Upper lobe of left lung (tissue), 6 donors: Measurements from ENCODE around the gene STK10. TPM values are rescaled to one million over a fixed set of nuclear protein-coding genes. Genes with fewer than 3 reads are reported as not detected.

Experiments
- ATAC-seq, 2 donors: fragments of 200-7000 bp; cut with Tn5 transposase; one replicate each; pipeline ENCODE4 v1.9.1; 2022; ENCODE audit warnings: mild to moderate bottlenecking in 2 of 2, moderate library complexity in 2 of 2; ENCODE audit not compliant: low FRiP score in 2 of 2
- DNase-seq, 2 donors: peaks; one replicate each; pipeline ENCODE4 v3.0.0-alpha.2; 2019 to 2020
- H3K27ac ChIP-seq, 4 donors: fragments of 200-600 bp; sonication (generic); one replicate each; pipeline ENCODE4 v1.5.1; 2016 to 2019
- H3K27me3 ChIP-seq, 4 donors: fragments of 200-600 bp; sonication (generic); one replicate each; pipeline ENCODE4 v1.5.1; 2017 to 2019
- H3K36me3 ChIP-seq, 4 donors: fragments of 200-600 bp; sonication (generic); one replicate each; pipeline ENCODE4 v1.5.1; 2016 to 2019
- H3K4me1 ChIP-seq, 4 donors: fragments of 200-600 bp; sonication (generic); one replicate each; pipeline ENCODE4 v1.5.1; 2018 to 2019
- H3K4me3 ChIP-seq, 4 donors: fragments of 200-600 bp; sonication (generic); one replicate each; pipeline ENCODE4 v1.5.1; 2017 to 2019; ENCODE audit warnings: mild to moderate bottlenecking in 2 of 4, moderate library complexity in 1 of 4
- H3K9me3 ChIP-seq, 4 donors: fragments of 200-600 bp; sonication (generic); one replicate each; pipeline ENCODE4 v1.5.1; 2018 to 2019
- CTCF ChIP-seq, 6 experiments: fragments of 450-650 bp in 4 of 6; fragments of 200-600 bp in 2 of 6; sonication (generic) in 2 of 6; IDR thresholded peaks; one replicate each; pipeline ENCODE4 v1.5.1; 2016 to 2019; ENCODE audit warnings: antibody characterized with exemption in 6 of 6
- EP300 ChIP-seq, 4 donors: sonication (generic); formaldehyde crosslinking; IDR thresholded peaks; one replicate each; pipeline ENCODE4 v1.5.1; 2017; ENCODE audit warnings: antibody characterized with exemption in 4 of 4, control low read depth in 2 of 4
- POLR2A ChIP-seq, 4 donors: fragments of 450-650 bp; IDR thresholded peaks; one replicate each; pipeline ENCODE4 v1.5.1; 2016 to 2017; ENCODE audit warnings: antibody characterized with exemption in 4 of 4, mild to moderate bottlenecking in 2 of 4
- POLR2AphosphoS5 ChIP-seq, 2 donors: sonication (generic); formaldehyde crosslinking; IDR thresholded peaks; one replicate each; pipeline ENCODE4 v1.5.1; 2017; ENCODE audit warnings: antibody characterized with exemption in 2 of 2
- WGBS, 2 donors: methylation state at CpG; one replicate each; pipeline ENCODE4 v1.1.5; 2017 to 2018; 5-methylcytosine and 5-hydroxymethylcytosine counted together
- total RNA-seq, 6 donors: library from RNA; depleted of rRNA in 4 of 6; stranded (reverse); fragments of >200 nt in 4 of 6; gene quantifications; one replicate each; pipeline versions ENCODE4 v1.1.0 to v1.2.1, GENCODE V29; 2016 to 2021
- donor health status: DM: no; HTN: no; CAD: no; lungs with moderate emphysema.
- donor health status: DM: no; HTN: yes; CAD: no; lungs with severe emphysema.

STK10 gene
- total RNA-seq, 6 donors from 2014 or later, result 50.6 to 170 (median 60.5) TPM

- Histone ChIP-seq H3K4me3 (no peak overlapping the region), H3K4me1 (peaks cover 0 to 18% (median 11%) of the 10 kb centered on the region in 4 donors), H3K36me3 (peaks cover 0 to 69% (median 30%) of the 10 kb centered on the region in 4 donors), H3K9me3 (no peaks in the 10 kb centered on the region), H3K27ac (no peak overlapping the region), H3K27me3 (no peaks in the 10 kb centered on the region)
- 71 to 83% methylated on average over 4 of the region's 4 CpGs for WGBS, 2 donors
- DNase-seq (no peak), ATAC-seq (no peak)
- TF ChIP-seq EP300 (IDR thresholded peaks at IDR 0.05) (no peak), CTCF (IDR thresholded peaks at IDR 0.05) (no peak), POLR2AphosphoS5 (IDR thresholded peaks at IDR 0.05) (no peak), POLR2A (IDR thresholded peaks at IDR 0.05) (no peak)
Measured at GRCh38 chr5:172079876-172080275, 108.1 kb downstream of the STK10 start.

GRCh38 chr5:172078726-172079345 lies 109.2 kb downstream of the STK10 start:
- peak in 1 of 2 donors; percentile 81 for ATAC-seq
- H3K4me1 ChIP-seq, result peaks cover 0 to 18% (median 11%) of the 10 kb centered on the region in 4 donors
- H3K4me3 ChIP-seq, result no peak overlapping the region
- no peaks in the 10 kb centered on the region for H3K27me3 ChIP-seq
- no peak overlapping the region for H3K27ac ChIP-seq
- H3K9me3 ChIP-seq, result no peaks in the 10 kb centered on the region
- peak in 1 of 2 donors; percentile 44 for DNase-seq
- peaks cover 0 to 80% (median 32%) of the 10 kb centered on the region in 4 donors for H3K36me3 ChIP-seq
- 36 to 56% methylated on average over 8 of the region's 8 CpGs for WGBS, 2 donors
- TF ChIP-seq EP300 (IDR thresholded peaks at IDR 0.05) (no peak), POLR2AphosphoS5 (IDR thresholded peaks at IDR 0.05) (peak in 1 of 2 donors; percentile 20), POLR2A (IDR thresholded peaks at IDR 0.05) (no peak), CTCF (IDR thresholded peaks at IDR 0.05) (no peak)

- H3K27me3 ChIP-seq, result no peaks in the 10 kb centered on the region
- ATAC-seq, result no peak
- peak overlapping the region in 1 of 4 donors; percentile 10 for H3K27ac ChIP-seq
- no peaks in the 10 kb centered on the region for H3K9me3 ChIP-seq
- no peak overlapping the region for H3K4me3 ChIP-seq
- WGBS, 2 donors, result 78 to 88% methylated on average over 9 of the region's 9 CpGs
- TF ChIP-seq POLR2AphosphoS5 (IDR thresholded peaks at IDR 0.05) (no peak), POLR2A (IDR thresholded peaks at IDR 0.05) (no peak), CTCF (IDR thresholded peaks at IDR 0.05) (no peak), EP300 (IDR thresholded peaks at IDR 0.05) (no peak)
- no peak for DNase-seq
- H3K36me3 ChIP-seq, result peaks cover 0 to 84% (median 31%) of the 10 kb centered on the region in 4 donors
- peaks cover 0 to 18% (median 11%) of the 10 kb centered on the region in 4 donors for H3K4me1 ChIP-seq
Measured at GRCh38 chr5:172077664-172078425, 110.2 kb downstream of the STK10 start.

- Histone ChIP-seq H3K27me3 (no peaks in the 10 kb centered on the region), H3K36me3 (peaks cover 0 to 74% (median 24%) of the 10 kb centered on the region in 4 donors), H3K4me3 (no peak overlapping the region), H3K4me1 (peaks cover 0 to 18% (median 11%) of the 10 kb centered on the region in 4 donors), H3K27ac (peak overlapping the region in 1 of 4 donors; percentile 10), H3K9me3 (no peaks in the 10 kb centered on the region)
- WGBS, 2 donors, result 61 to 65% methylated on average over 10 of the region's 10 CpGs
- TF ChIP-seq CTCF (IDR thresholded peaks at IDR 0.05), result no peak
- no peak for TF ChIP-seq POLR2A (IDR thresholded peaks at IDR 0.05)
- TF ChIP-seq POLR2AphosphoS5 (IDR thresholded peaks at IDR 0.05), result no peak
- TF ChIP-seq EP300 (IDR thresholded peaks at IDR 0.05), result no peak
- DNase-seq (no peak), ATAC-seq (no peak)
Measured at GRCh38 chr5:172076761-172077244, 111.2 kb downstream of the STK10 start.
